ENCODE results near the gene VPS11. TPM values are rescaled to one million over a fixed set of nuclear protein-coding genes. Genes with fewer than 3 reads are reported as not detected.
"Not testable (repeated sequence)": the region's sequence is repeated elsewhere in the genome, so short reads cannot be mapped to it uniquely, and the experiment has no call there.

Gene VPS11
- total RNA-seq, 1 donor from 2014 or later = 38.6 TPM

- DNase-seq (ENCODE audit: low spot score) = no peak
These were observed 28.7 kb upstream of the VPS11 start for GRCh38 chr11:119038884-119039283.

GRCh38 chr11:119039471-119039870 lies 28.1 kb upstream of the VPS11 start:
- DNase-seq (ENCODE audit: low spot score) = not testable (repeated sequence)

GRCh38 chr11:119041821-119042514 lies 25.6 kb upstream of the VPS11 start:
- no peak for DNase-seq (ENCODE audit: low spot score)

GRCh38 chr11:119042927-119043326 lies 24.7 kb upstream of the VPS11 start:
- no peak for DNase-seq (ENCODE audit: low spot score)

- no peak for DNase-seq (ENCODE audit: low spot score)
These were observed 22.9 kb upstream of the VPS11 start for GRCh38 chr11:119044708-119045107.

GRCh38 chr11:119046489-119046888 lies 21.1 kb upstream of the VPS11 start:
- DNase-seq (ENCODE audit: low spot score) = no peak

GRCh38 chr11:119047205-119047604 lies 20.4 kb upstream of the VPS11 start:
- no peak for DNase-seq (ENCODE audit: low spot score)

GRCh38 chr11:119048644-119049043 lies 19.0 kb upstream of the VPS11 start:
- DNase-seq (ENCODE audit: low spot score) = no peak

- no peak for DNase-seq (ENCODE audit: low spot score)
These were observed 18.5 kb upstream of the VPS11 start for GRCh38 chr11:119049081-119049480.

- no peak for DNase-seq (ENCODE audit: low spot score)
These were observed 16.0 kb upstream of the VPS11 start for GRCh38 chr11:119051440-119052162.

GRCh38 chr11:119052163-119052814 lies 15.3 kb upstream of the VPS11 start:
- no peak for DNase-seq (ENCODE audit: low spot score)

GRCh38 chr11:119054418-119054817 lies 13.2 kb upstream of the VPS11 start:
- no peak for DNase-seq (ENCODE audit: low spot score)

GRCh38 chr11:119055901-119056300 lies 11.7 kb upstream of the VPS11 start:
- no peak for DNase-seq (ENCODE audit: low spot score)

- peak; percentile 54 for DNase-seq (ENCODE audit: low spot score)
These were observed 11.1 kb upstream of the VPS11 start for GRCh38 chr11:119056421-119056999.

- DNase-seq (ENCODE audit: low spot score) = peak; percentile 98
These were observed 10.4 kb upstream of the VPS11 start, which contains the start of gene HYOU1 for GRCh38 chr11:119057000-119057769. Gene HYOU1 (minus strand): TSS chr11:119057205. CDS start chr11:119056160, 1,045 bp downstream.

- DNase-seq (ENCODE audit: low spot score) = not testable (repeated sequence)
These were observed 8.5 kb upstream of the VPS11 start for GRCh38 chr11:119059128-119059527.

GRCh38 chr11:119061256-119061655 lies 6.4 kb upstream of the VPS11 start:
- no peak for DNase-seq (ENCODE audit: low spot score)

GRCh38 chr11:119062779-119063178 lies 4.8 kb upstream of the VPS11 start:
- DNase-seq (ENCODE audit: low spot score) = no peak

- no peak for DNase-seq (ENCODE audit: low spot score)
These were observed 2.2 kb upstream of the VPS11 start for GRCh38 chr11:119065369-119065768.

GRCh38 chr11:119077839-119078238 lies 10.2 kb downstream of the VPS11 start:
- DNase-seq (ENCODE audit: low spot score) = no peak

- DNase-seq (ENCODE audit: low spot score) = no peak
These were observed 11.2 kb downstream of the VPS11 start for GRCh38 chr11:119078675-119079420.
